ENCODE results near the gene EHD4. TPM values are rescaled to one million over a fixed set of nuclear protein-coding genes. Genes with fewer than 3 reads are reported as not detected.

EHD4 gene
- polyA plus RNA-seq, 1 experiment = 19.3 TPM

DNA sequence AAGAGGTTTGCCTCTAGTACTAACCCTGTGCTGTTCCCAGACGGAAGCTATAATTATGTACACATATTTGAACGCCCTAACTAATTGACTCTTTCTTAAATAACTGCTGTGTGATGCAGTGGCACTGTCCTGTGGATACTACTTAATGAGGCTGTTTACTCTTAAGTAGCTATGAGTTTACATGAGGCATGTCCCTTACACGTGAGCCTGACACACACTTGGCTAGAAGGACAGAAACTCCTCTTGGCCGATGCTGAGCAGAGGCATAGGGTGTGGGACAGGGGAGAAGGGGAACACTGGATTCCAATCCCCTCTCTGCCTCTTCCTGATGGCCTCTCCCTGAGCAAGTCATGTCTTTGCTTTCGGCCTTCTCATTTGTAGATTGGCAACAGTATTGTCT is 21.9 kb downstream of the EHD4 start:
- peak overlapping the region; percentile 12 for H3K27ac ChIP-seq (ENCODE audit: low read depth, low read length)
- TF ChIP-seq, protein P1, sequence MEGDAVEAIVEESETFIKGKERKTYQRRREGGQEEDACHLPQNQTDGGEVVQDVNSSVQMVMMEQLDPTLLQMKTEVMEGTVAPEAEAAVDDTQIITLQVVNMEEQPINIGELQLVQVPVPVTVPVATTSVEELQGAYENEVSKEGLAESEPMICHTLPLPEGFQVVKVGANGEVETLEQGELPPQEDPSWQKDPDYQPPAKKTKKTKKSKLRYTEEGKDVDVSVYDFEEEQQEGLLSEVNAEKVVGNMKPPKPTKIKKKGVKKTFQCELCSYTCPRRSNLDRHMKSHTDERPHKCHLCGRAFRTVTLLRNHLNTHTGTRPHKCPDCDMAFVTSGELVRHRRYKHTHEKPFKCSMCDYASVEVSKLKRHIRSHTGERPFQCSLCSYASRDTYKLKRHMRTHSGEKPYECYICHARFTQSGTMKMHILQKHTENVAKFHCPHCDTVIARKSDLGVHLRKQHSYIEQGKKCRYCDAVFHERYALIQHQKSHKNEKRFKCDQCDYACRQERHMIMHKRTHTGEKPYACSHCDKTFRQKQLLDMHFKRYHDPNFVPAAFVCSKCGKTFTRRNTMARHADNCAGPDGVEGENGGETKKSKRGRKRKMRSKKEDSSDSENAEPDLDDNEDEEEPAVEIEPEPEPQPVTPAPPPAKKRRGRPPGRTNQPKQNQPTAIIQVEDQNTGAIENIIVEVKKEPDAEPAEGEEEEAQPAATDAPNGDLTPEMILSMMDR (IDR thresholded peaks at IDR 0.05; ENCODE audit: low read depth, low read length) = no peak
- H3K4me3 ChIP-seq (ENCODE audit: low read depth, low read length) = no peak overlapping the region
- no peaks in the 10 kb centered on the region for H3K9me3 ChIP-seq (ENCODE audit: control insufficient read depth, insufficient read depth, low read length)
- ChIA-PET CTCF (interaction anchor here (0.5 to 1.6 kb wide), 2 partner anchors 18 to 46 kb away, joined by 3 to 10 read pairs; no protein-coding TSS in a partner anchor), POLR2A (interaction anchor here (0.6 kb wide), 1 partner anchor 585 kb away, joined by 3 read pairs; no protein-coding TSS in a partner anchor)
- H3K27me3 ChIP-seq (ENCODE audit: control insufficient read depth, insufficient read depth, low read length) = no peaks in the 10 kb centered on the region
- no peak for DNase-seq (ENCODE audit: low read depth, low spot score)

DNA sequence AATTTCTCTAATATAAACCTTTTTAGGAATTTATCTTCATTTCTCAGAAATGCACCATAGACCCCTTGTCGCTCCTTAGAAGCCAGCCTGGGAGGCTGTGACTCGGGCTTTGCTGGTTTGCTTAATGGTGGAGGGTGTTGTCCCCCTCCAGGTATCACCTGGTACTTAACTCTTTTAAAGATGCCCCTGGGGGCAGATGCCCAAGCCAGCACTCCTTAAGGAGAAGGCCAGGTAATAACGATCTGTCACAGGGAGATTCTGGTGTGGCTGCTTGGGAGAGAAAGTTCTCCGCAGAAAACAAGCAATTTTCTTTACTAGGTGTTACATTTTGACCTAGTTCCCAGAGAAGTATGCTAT is 22.3 kb downstream of the EHD4 start:
- POLR2A ChIA-PET = interaction anchor here (0.6 kb wide), 1 partner anchor 585 kb away, joined by 3 read pairs; no protein-coding TSS in a partner anchor
- H3K27me3 ChIP-seq (ENCODE audit: control insufficient read depth, insufficient read depth, low read length) = no peaks in the 10 kb centered on the region
- TF ChIP-seq, protein P1 (IDR thresholded peaks at IDR 0.05; ENCODE audit: low read depth, low read length) = no peak
- no peak overlapping the region for H3K4me3 ChIP-seq (ENCODE audit: low read depth, low read length)
- H3K27ac ChIP-seq (ENCODE audit: low read depth, low read length) = peak overlapping the region; percentile 40
- CTCF ChIA-PET = interaction anchor here (1.6 kb wide), 1 partner anchor 46 kb away, joined by 10 read pairs; no protein-coding TSS in a partner anchor
- H3K9me3 ChIP-seq (ENCODE audit: control insufficient read depth, insufficient read depth, low read length) = no peaks in the 10 kb centered on the region
- DNase-seq (ENCODE audit: low read depth, low spot score) = no peak

DNA sequence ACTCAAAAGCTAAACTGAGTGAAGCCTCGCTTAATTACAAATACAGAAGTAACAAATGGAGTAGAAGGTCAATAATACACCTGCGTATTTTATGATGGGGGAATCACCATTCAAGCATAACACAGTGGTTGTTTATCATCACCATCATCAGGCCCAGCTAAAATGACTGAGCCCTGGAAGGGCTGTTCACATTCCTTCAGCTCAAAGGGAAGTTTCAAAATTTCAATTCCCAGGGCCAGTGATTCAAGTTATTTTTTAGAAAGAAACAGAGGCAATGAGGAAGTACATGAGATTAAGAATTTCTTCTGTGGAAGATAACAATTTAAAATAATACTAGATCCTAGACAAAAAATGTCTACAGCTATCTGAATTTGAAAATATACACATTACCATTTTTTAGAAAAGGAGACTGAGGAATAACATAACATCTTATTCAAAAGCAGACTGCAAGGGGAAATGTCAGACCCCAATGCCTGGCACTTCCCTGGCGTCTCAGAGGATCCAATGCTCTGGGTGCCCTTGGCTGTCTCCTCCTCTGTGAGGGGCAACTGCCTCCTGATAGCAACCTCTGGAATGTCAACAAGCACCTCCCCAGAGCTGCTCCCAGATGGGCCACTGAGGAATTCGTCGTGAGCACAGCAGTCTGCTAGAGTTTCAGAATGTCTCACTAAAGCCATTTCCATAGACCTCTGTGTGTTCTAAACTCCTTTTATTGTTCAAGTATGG is 22.8 kb downstream of the EHD4 start:
- Histone ChIP-seq H3K9me3 (ENCODE audit: control insufficient read depth, insufficient read depth, low read length) (no peaks in the 10 kb centered on the region), H3K27ac (ENCODE audit: low read depth, low read length) (peak overlapping the region; percentile 40), H3K27me3 (ENCODE audit: control insufficient read depth, insufficient read depth, low read length) (no peaks in the 10 kb centered on the region), H3K4me3 (ENCODE audit: low read depth, low read length) (no peak overlapping the region)
- ChIA-PET POLR2A (interaction anchor here (0.6 to 0.8 kb wide), 2 partner anchors 17 to 585 kb away, joined by 3 read pairs; no protein-coding TSS in a partner anchor), CTCF (interaction anchor here (0.9 to 1.6 kb wide), 2 partner anchors 17 to 45 kb away, joined by 3 to 10 read pairs; no protein-coding TSS in a partner anchor)
- no peak for DNase-seq (ENCODE audit: low read depth, low spot score)
- TF ChIP-seq, protein P1 (IDR thresholded peaks at IDR 0.05; ENCODE audit: low read depth, low read length) = no peak

DNA sequence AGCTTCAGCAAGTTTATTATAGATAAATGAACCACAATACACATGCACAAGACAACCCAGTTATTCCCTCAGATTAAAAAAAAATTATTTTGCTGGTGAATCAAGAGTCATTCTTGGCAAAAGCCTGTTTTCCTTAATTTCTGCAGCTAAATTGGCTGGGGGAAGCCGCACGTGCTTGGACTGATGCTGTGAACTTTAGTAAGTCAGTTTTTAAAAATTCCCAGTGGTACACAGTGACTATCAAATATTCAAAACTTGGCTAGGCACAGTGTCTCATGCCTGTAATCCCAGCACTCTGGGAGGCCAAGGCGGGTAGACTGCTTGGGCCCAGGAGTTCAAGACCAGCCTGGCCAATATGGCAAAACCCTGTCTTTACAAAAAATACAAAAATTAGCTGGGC is 23.9 kb downstream of the EHD4 start:
- Histone ChIP-seq H3K9me3 (ENCODE audit: control insufficient read depth, insufficient read depth, low read length) (no peaks in the 10 kb centered on the region), H3K27me3 (ENCODE audit: control insufficient read depth, insufficient read depth, low read length) (no peaks in the 10 kb centered on the region), H3K4me3 (ENCODE audit: low read depth, low read length) (no peak overlapping the region), H3K27ac (ENCODE audit: low read depth, low read length) (no peak overlapping the region)
- ChIA-PET POLR2A (no interaction called here), CTCF (interaction anchor here (0.9 kb wide), 1 partner anchor 19 kb away, joined by 3 read pairs; no protein-coding TSS in a partner anchor)
- TF ChIP-seq, protein P1 (IDR thresholded peaks at IDR 0.05; ENCODE audit: low read depth, low read length) = no peak
- DNase-seq (ENCODE audit: low read depth, low spot score) = no peak

DNA sequence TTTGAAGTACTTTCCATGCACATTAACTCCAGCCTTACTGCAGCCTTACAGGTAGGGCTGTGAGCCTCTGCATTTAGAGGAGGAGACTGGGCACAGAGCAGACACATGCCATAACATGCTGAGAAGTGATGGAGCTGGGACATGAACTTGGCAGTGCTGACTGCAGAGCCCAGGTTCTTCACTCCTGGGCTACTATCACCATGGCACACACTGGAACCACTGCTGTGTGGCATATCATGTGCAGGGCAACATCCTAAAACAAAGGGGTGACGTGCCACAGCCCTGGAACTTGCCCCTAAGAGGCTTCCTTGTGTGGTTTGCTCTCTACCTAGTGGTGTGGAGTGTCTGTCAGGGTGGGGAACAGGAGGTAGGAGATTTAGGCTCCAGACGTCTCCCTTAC is 25.4 kb downstream of the EHD4 start:
- ChIA-PET CTCF (no interaction called here), POLR2A (no interaction called here)
- Histone ChIP-seq H3K4me3 (ENCODE audit: low read depth, low read length) (no peak overlapping the region), H3K27ac (ENCODE audit: low read depth, low read length) (no peak overlapping the region), H3K27me3 (ENCODE audit: control insufficient read depth, insufficient read depth, low read length) (no peaks in the 10 kb centered on the region), H3K9me3 (ENCODE audit: control insufficient read depth, insufficient read depth, low read length) (no peaks in the 10 kb centered on the region)
- no peak for DNase-seq (ENCODE audit: low read depth, low spot score)
- TF ChIP-seq, protein P1 (IDR thresholded peaks at IDR 0.05; ENCODE audit: low read depth, low read length) = no peak
